Upper lobe of left lung (tissue), 6 donors: ENCODE data around the gene REPS1. TPM values are rescaled to one million over a fixed set of nuclear protein-coding genes. Genes with fewer than 3 reads are reported as not detected.

Experiments used
- ATAC-seq, 2 donors: fragments of 200-7000 bp; cut with Tn5 transposase; one replicate each; pipeline ENCODE4 v1.9.1; 2022; ENCODE audit warnings: mild to moderate bottlenecking in 2 of 2, moderate library complexity in 2 of 2; ENCODE audit not compliant: low FRiP score in 2 of 2
- DNase-seq, 2 donors: peaks; one replicate each; pipeline ENCODE4 v3.0.0-alpha.2; 2019 to 2020
- H3K27ac ChIP-seq, 4 donors: fragments of 200-600 bp; sonication (generic); one replicate each; pipeline ENCODE4 v1.5.1; 2016 to 2019
- H3K27me3 ChIP-seq, 4 donors: fragments of 200-600 bp; sonication (generic); one replicate each; pipeline ENCODE4 v1.5.1; 2017 to 2019
- H3K36me3 ChIP-seq, 4 donors: fragments of 200-600 bp; sonication (generic); one replicate each; pipeline ENCODE4 v1.5.1; 2016 to 2019
- H3K4me1 ChIP-seq, 4 donors: fragments of 200-600 bp; sonication (generic); one replicate each; pipeline ENCODE4 v1.5.1; 2018 to 2019
- H3K4me3 ChIP-seq, 4 donors: fragments of 200-600 bp; sonication (generic); one replicate each; pipeline ENCODE4 v1.5.1; 2017 to 2019; ENCODE audit warnings: mild to moderate bottlenecking in 2 of 4, moderate library complexity in 1 of 4
- H3K9me3 ChIP-seq, 4 donors: fragments of 200-600 bp; sonication (generic); one replicate each; pipeline ENCODE4 v1.5.1; 2018 to 2019
- EP300 ChIP-seq, 4 donors: sonication (generic); formaldehyde crosslinking; IDR thresholded peaks; one replicate each; pipeline ENCODE4 v1.5.1; 2017; ENCODE audit warnings: antibody characterized with exemption in 4 of 4, control low read depth in 2 of 4
- POLR2A ChIP-seq, 4 donors: fragments of 450-650 bp; IDR thresholded peaks; one replicate each; pipeline ENCODE4 v1.5.1; 2016 to 2017; ENCODE audit warnings: antibody characterized with exemption in 4 of 4, mild to moderate bottlenecking in 2 of 4
- POLR2AphosphoS5 ChIP-seq, 2 donors: sonication (generic); formaldehyde crosslinking; IDR thresholded peaks; one replicate each; pipeline ENCODE4 v1.5.1; 2017; ENCODE audit warnings: antibody characterized with exemption in 2 of 2
- WGBS, 2 donors: methylation state at CpG; one replicate each; pipeline ENCODE4 v1.1.5; 2017 to 2018; 5-methylcytosine and 5-hydroxymethylcytosine counted together
- total RNA-seq, 6 donors: library from RNA; depleted of rRNA in 4 of 6; stranded (reverse); fragments of >200 nt in 4 of 6; gene quantifications; one replicate each; pipeline versions ENCODE4 v1.1.0 to v1.2.1, GENCODE V29; 2016 to 2021
- TF ChIP-seq, protein P1 (sequence below), 6 experiments: fragments of 450-650 bp in 4 of 6; fragments of 200-600 bp in 2 of 6; sonication (generic) in 2 of 6; IDR thresholded peaks; one replicate each; pipeline ENCODE4 v1.5.1; 2016 to 2019; ENCODE audit warnings: antibody characterized with exemption in 6 of 6
- donor health status: DM: no; HTN: no; CAD: no; lungs with moderate emphysema.
- donor health status: DM: no; HTN: yes; CAD: no; lungs with severe emphysema.

REPS1 gene
- total RNA-seq, 6 donors from 2014 or later: 30.8 to 90.1 (median 38.6) TPM

GRCh38 chr6:138868181-138868580 is 119.9 kb downstream of the REPS1 start:
- H3K9me3 ChIP-seq: no peaks in the 10 kb centered on the region
- TF ChIP-seq POLR2A (IDR thresholded peaks at IDR 0.05) (no peak), EP300 (IDR thresholded peaks at IDR 0.05) (no peak), POLR2AphosphoS5 (IDR thresholded peaks at IDR 0.05) (no peak)
- TF ChIP-seq, protein P1, sequence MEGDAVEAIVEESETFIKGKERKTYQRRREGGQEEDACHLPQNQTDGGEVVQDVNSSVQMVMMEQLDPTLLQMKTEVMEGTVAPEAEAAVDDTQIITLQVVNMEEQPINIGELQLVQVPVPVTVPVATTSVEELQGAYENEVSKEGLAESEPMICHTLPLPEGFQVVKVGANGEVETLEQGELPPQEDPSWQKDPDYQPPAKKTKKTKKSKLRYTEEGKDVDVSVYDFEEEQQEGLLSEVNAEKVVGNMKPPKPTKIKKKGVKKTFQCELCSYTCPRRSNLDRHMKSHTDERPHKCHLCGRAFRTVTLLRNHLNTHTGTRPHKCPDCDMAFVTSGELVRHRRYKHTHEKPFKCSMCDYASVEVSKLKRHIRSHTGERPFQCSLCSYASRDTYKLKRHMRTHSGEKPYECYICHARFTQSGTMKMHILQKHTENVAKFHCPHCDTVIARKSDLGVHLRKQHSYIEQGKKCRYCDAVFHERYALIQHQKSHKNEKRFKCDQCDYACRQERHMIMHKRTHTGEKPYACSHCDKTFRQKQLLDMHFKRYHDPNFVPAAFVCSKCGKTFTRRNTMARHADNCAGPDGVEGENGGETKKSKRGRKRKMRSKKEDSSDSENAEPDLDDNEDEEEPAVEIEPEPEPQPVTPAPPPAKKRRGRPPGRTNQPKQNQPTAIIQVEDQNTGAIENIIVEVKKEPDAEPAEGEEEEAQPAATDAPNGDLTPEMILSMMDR (IDR thresholded peaks at IDR 0.05): no peak
- peaks cover 0 to 3% (median 0%) of the 10 kb centered on the region in 4 donors for H3K4me1 ChIP-seq
- ATAC-seq (no peak), DNase-seq (no peak)
- H3K4me3 ChIP-seq: no peak overlapping the region
- H3K27ac ChIP-seq: no peak overlapping the region
- H3K36me3 ChIP-seq: no peaks in the 10 kb centered on the region
- H3K27me3 ChIP-seq: no peaks in the 10 kb centered on the region

GRCh38 chr6:138865480-138866109 is 122.5 kb downstream of the REPS1 start:
- DNase-seq (no peak), ATAC-seq (no peak)
- TF ChIP-seq POLR2A (IDR thresholded peaks at IDR 0.05): no peak
- no peak for TF ChIP-seq EP300 (IDR thresholded peaks at IDR 0.05)
- TF ChIP-seq, protein P1 (IDR thresholded peaks at IDR 0.05): no peak
- 87 to 92% methylated on average over 6 of the region's 6 CpGs for WGBS, 2 donors
- Histone ChIP-seq H3K36me3 (no peaks in the 10 kb centered on the region), H3K9me3 (no peaks in the 10 kb centered on the region), H3K27me3 (no peaks in the 10 kb centered on the region), H3K27ac (no peak overlapping the region), H3K4me1 (peaks cover 0 to 3% (median 0%) of the 10 kb centered on the region in 4 donors), H3K4me3 (no peak overlapping the region)

DNA sequence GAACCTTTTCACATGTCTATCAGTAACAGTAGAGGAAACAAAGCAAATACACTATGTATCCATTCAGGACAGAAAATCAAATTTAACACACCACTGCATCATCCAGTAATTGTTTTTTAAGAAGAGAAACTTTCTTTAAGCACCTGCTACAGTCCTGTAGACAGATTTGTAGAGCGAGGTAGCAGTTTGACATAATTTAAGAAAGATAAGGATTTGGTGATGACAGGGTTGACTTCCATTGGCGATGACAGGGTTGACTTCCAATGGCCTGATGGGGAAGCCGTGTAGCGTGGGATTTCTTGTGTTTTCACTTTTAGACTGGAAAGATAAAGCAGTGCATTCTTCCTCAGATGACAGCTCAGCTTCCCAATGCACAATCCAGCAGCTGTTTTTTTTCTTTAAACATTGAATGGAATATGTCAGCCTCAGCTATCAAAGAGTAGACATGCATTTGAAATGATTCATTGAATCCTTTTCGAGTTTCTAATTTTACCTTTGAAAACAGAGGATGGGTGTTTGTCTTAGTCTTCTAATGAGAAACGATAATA is 123.6 kb downstream of the REPS1 start:
- Histone ChIP-seq H3K27me3 (no peaks in the 10 kb centered on the region), H3K27ac (no peak overlapping the region), H3K4me1 (peaks cover 0 to 3% (median 0%) of the 10 kb centered on the region in 4 donors), H3K9me3 (no peaks in the 10 kb centered on the region), H3K36me3 (no peaks in the 10 kb centered on the region), H3K4me3 (no peak overlapping the region)
- DNase-seq: no peak
- TF ChIP-seq EP300 (IDR thresholded peaks at IDR 0.05): no peak
- TF ChIP-seq, protein P1 (IDR thresholded peaks at IDR 0.05): no peak
- TF ChIP-seq POLR2A (IDR thresholded peaks at IDR 0.05): no peak
- no peak for TF ChIP-seq POLR2AphosphoS5 (IDR thresholded peaks at IDR 0.05)
- ATAC-seq: no peak
- 78 to 80% methylated on average over 6 of the region's 6 CpGs for WGBS, 2 donors

DNA sequence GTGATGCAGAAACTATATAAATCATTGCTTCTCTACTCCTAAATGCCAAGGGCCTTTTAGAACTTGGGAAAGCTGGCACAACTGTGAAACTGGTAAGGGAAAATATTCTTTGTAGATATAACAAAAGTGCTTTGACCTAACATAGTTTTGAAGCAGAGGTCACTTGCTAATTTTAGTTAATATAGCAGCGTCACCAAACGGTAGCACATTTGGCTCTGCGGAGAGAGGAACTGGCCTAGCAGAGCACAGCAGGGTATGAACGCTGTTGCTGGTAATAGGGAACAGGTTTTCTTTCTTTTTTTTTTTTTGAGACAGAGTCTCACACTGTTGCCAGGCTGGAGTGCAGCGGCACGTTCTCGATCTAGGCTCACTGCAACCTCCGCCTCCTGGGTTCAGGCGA is 124.7 kb downstream of the REPS1 start:
- H3K36me3 ChIP-seq: no peaks in the 10 kb centered on the region
- peak in 1 of 2 donors; percentile 88 for ATAC-seq
- H3K4me3 ChIP-seq: no peak overlapping the region
- WGBS, 2 donors: 64 to 68% methylated on average over 9 of the region's 9 CpGs
- peaks cover 0 to 3% (median 0%) of the 10 kb centered on the region in 4 donors for H3K4me1 ChIP-seq
- H3K27me3 ChIP-seq: no peaks in the 10 kb centered on the region
- DNase-seq: peak in 1 of 2 donors; percentile 60
- H3K27ac ChIP-seq: peak overlapping the region in 1 of 4 donors; percentile 17
- no peaks in the 10 kb centered on the region for H3K9me3 ChIP-seq
- TF ChIP-seq EP300 (IDR thresholded peaks at IDR 0.05) (no peak), POLR2AphosphoS5 (IDR thresholded peaks at IDR 0.05) (no peak), POLR2A (IDR thresholded peaks at IDR 0.05) (no peak)
- TF ChIP-seq, protein P1 (IDR thresholded peaks at IDR 0.05): no peak

- DNase-seq (no peak), ATAC-seq (no peak)
- TF ChIP-seq POLR2A (IDR thresholded peaks at IDR 0.05): no peak
- peaks cover 0 to 3% (median 0%) of the 10 kb centered on the region in 4 donors for H3K4me1 ChIP-seq
- no peak overlapping the region for H3K27ac ChIP-seq
- H3K9me3 ChIP-seq: no peaks in the 10 kb centered on the region
- H3K4me3 ChIP-seq: no peak overlapping the region
- WGBS, 2 donors: 81 to 84% methylated on average over 8 of the region's 8 CpGs
- no peaks in the 10 kb centered on the region for H3K27me3 ChIP-seq
- H3K36me3 ChIP-seq: no peaks in the 10 kb centered on the region
Observed at GRCh38 chr6:138862456-138862855, 125.6 kb downstream of the REPS1 start.
